Smooth muscle cell of the brain vasculature (primary cell): ENCODE data around the gene ALPP.
"Not testable (repeated sequence)": the region's sequence is repeated elsewhere in the genome, so short reads cannot be mapped to it uniquely, and the experiment has no call there.

ENCODE experiments used
- DNase-seq: peaks from one replicate; pipeline ENCODE4 v3.0.0-alpha.2; 2012; ENCODE audit warnings: low read depth, low spot score

The ALPP gene

DNA sequence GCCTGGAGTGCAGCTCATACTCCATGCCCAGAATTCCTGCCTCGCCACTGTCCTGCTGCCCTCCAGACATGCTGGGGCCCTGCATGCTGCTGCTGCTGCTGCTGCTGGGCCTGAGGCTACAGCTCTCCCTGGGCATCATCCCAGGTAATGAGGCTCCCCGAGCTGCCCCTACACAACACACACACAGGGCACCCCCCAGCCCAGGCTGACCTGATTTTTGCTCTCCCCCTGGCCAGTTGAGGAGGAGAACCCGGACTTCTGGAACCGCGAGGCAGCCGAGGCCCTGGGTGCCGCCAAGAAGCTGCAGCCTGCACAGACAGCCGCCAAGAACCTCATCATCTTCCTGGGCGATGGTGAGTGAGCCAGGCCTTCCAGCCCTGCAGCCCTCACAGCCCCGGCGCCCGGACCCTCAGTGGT, at the start of gene ALPP:
Gene ALPP (plus strand): TSS at position 17 of the 417 bp plus-strand sequence. CDS start 52 bp downstream, at position 69.
- DNase-seq: not testable (repeated sequence)

DNA sequence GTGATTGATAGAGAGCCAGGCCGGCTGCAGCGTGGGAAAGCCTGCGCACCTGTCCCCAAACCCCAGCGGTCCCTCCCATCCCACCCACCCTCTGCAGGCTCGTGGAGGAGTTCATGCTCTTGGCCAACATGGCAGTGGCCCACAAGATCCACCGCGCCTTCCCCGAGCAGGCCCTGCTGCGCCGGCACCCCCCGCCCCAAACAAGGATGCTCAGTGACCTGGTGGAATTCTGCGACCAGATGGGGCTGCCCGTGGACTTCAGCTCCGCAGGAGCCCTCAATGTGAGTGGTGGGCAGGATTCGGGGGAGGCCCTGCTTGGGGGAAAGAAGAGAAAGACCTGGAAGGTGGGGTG, 48.9 kb upstream of the ALPP start:
- DNase-seq: no peak

DNA sequence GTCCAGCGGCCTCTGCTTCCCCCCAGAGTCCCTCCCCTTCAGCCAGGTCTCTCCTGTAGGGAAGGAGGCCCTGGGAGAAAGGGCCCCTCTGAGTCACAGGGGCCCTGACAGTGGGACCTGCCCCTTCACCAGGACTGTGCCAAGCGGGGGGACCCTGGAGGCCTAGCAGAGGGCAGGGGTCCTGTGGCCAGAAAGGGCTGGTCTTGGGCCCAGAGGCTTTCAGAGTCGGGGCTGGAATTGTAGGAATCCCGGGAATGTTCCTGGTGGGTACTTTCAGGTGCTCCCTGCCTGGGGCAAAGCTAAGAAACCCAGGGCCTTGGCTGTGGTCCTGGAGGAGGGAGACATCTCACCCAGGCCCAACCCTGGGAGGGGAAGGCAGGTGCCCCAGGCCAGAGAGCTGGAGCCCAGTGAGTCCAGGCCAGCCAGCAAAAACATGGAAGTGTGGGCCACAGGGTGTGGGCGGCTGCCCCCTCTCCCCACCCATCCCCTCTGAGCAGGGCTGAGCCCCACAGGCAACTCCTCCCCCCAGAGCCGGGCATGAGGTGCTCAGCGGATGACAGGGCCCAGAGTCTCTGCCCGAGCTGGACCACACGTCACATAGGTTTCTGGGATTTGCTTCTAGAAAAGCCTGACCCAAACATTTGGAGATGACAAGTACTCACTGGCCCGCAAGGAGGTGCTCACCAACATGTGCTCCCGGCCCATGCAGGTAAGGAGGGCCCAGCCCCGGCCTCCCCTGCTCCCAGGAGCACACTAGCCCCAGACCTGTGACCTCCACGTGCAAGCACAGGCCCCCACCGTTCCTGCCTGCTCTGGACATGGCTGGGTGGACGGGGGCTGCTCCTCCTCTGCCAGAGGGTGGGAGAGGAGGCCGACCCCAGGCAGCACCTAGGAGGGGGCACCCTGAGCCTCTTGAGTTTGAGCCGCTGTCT, 48.2 kb upstream of the ALPP start:
- DNase-seq: no peak

DNA sequence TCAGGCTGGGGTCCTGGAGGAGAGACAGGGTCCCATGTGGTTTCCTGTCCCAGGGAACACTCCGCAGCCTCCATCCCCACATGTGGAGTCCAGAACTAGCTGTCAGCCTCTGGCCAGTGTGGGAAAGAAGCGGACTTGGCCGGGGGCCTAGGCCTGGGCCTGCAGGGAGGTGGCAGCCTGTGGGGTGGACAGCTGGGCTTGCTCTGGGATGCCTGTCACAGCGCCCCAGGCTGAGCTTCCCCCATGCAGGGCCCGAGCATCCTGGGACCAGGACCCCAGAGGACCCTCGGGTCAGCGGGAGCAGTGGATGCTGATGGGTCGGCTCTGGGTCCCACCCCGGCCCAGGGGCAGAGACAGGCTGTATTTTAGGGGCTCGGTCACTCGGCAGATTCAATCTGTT, 47.5 kb upstream of the ALPP start:
- not testable (repeated sequence) for DNase-seq

DNA sequence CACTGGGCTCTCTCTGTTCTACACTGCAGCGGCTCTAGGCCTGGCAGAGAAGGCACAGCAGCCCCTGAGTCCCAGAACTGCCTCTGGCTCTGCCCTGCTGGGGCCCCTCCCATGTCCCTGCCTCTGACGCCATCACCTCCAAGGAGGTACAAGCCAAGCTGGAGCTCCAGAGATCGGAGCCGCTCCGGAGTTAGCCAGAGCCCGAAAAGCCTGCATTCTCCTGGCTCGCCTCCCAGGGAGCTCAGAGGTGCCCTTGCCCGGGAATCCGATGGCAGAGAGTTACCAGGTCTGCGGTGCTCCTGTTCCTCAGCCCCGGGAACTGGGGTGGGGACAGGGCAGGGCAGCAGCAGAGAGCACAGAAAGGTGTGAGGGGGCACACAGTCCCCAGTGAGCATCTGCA, 46.9 kb upstream of the ALPP start:
- not testable (repeated sequence) for DNase-seq

DNA sequence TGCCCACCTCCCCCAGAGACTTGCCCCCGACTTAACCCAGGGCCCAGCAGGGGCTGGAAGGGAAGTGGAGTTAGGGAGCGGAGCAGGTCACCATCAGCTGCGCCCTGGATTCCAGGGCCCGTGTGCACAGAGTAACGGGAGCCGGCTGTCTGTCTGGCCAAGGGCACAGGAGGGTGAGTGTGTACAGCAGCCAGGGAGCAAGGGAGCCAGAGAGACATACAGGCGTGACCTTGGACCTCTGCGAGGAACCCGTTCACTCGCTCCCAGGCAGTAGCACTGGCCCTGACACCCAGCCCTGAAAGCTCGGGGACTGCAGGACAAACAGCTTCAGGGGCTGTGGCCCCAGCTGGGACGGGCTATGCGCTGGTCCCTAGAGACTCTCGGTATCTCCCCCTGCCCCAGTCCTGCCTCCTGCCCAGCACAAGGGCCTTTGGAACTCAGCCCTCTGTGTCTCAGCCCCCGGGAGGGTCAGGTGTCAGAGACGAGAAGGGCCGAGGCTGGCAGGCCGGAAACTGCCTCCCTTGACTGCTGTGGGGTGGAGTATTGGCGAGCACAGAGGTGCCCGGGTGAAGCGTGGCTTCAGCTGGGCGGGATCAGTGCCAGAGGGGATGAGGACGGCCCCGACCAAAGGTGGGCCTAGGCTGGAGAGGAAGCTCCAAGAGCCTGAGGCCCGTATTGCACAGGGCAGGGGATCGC, 46.2 kb upstream of the ALPP start:
- not testable (repeated sequence) for DNase-seq

DNA sequence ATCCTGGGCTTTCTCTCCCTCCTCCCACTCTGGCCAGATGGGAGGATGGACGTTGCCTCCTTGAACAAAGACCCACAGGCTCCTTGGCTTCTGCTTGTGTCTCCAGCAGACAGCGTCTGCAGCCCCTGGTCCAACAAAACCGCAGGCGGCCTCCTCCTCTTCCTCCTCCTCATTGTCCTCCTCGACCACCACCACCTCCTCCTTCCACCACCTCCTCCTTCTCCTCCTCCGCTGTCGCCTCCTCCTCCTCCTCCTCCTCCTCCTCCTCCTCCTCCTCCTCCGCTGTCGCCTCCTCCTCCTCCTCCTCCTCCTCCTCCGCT, 45.7 kb upstream of the ALPP start:
- no peak for DNase-seq

DNA sequence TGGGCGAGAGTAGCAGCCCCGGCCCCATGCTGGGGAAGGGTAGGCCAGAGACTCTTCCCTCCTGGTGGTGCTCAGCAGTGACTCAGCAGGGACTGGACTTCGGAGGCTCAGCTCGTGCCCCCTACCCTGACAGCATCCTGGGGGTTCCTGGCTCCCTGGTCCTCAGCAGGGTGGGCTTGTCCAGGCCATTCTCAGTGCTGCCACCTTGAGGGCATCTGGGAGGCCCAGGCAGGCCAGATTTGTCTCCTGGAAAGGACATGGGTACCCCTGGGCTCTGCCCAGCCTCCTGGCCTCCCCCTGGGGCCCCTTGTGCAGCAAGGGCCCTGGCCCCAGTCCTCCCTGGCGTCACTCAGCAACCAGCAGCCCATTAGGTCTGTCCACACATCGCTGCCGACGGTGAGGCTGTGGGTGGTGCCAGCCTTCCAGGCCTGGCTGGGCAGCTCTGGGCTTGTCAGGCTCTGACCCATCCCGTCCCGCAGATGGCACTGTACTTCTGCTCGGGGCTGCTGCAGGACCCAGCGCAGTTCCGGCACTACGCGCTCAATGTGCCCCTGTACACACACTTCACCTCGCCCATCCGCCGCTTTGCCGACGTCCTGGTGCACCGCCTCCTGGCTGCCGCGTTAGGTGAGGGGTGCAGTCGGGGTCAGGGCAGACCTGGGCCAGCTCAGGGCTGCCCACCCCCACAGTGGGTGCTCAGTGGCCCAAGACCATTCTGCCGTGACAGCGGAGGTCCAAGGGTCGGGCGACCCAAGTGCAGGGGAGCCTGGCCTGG, 45.0 kb upstream of the ALPP start:
- DNase-seq: no peak

DNA sequence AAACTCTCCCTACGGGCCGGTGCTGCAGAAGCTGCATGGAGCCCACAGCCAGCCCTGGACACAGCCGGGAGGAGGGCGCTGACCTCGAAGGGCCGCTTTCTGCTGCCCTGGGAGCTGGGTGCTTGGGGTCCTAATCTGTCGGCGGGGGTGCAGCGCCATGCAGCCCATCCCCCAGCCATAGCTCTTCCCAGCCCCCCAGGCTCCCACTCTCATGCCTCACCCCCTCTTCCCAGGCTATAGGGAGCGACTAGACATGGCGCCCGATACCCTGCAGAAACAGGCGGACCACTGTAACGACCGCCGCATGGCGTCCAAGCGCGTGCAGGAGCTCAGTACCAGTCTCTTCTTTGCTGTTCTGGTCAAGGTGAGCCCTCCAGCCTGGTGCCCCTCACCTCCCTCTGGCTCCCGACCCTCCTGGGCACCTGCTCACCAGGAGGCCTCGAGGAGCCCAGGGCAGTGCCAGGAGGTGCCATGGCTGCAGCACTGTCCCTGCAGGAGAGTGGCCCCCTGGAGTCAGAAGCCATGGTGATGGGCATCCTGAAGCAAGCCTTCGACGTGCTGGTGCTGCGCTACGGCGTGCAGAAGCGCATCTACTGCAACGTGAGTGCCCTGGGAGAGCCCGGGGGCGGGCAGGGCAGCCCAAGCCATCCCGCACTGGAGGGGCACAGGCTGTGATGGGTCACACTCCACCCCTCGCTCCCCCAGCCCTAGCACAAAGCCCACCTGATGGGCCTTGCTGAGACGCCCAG, 44.2 kb upstream of the ALPP start:
- not testable (repeated sequence) for DNase-seq

- not testable (repeated sequence) for DNase-seq
Observed at GRCh38 chr2:232334885-232335205, 43.7 kb upstream of the ALPP start.

GRCh38 chr2:232335206-232335858, 43.2 kb upstream of the ALPP start:
- DNase-seq: not testable (repeated sequence)

GRCh38 chr2:232335859-232336215, 42.7 kb upstream of the ALPP start:
- DNase-seq: no peak

GRCh38 chr2:232336241-232336736, 42.3 kb upstream of the ALPP start:
- no peak for DNase-seq

DNA sequence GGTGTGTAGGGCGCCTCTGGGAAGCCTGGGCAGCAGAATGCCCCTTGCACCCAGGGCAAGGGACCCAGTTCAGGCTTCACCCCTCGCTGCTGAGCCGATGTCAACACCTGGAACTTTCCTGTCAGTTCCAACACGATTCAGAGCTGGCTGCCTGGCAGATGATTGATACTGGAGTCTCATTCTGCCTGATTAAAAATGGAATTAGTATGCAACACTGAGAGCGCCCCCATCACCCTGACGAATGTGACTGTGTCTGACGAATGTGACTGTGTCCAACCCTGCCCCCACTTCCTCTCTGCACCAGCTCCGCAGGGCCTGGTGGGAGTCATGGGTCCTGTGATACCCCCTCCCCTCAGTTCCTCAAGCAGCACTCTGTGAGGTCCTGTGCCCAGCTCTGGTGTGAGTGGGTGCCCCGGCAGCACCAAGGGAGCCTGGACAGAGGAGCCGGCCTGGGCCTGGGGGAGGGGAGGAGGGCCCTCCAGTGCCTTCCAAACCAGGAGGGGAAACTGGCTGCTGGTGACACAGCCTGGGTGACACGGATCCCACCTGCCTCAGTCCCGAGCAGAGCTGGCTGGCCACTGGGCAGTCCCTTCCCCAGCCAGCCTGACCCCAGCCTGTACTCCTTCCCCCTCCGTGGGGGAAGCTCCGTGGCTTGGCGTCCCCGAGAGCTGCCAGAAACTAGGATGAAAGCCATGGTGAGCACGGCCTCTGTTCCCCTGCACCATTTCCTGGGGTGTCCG, 41.4 kb upstream of the ALPP start:
- no peak for DNase-seq

DNA sequence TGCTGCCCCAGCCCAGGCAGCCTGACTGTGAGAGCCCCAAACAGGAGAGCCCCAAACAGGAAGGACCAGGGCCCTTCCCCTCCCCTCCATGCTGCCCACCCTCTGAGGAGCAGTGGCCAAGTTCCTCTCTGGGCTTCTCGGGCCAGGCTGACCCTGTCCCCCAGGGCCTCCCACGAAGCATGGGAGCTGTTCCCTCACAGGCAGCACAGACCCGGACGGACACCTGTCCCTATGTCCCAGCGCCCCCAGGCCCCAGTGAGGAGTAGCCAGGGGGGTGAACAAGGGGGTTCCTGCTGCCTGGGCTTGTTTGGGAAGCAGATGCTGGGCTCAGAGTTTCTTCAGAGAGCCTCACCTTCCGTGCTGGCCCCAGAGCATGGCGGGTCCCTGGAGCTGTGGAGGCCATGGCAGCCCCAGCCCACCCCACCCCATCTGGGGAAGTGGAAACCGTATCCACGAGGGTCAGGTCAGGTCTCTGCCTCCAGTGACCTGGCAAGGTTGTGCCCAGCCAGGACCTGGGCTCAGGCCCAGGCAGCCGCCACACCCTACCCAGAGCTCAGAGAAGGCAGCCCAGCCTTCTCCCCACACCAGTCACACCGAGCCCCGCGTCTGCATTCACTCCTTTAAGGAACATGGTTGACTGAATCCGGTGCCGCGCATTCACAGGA, 40.3 kb upstream of the ALPP start:
- DNase-seq: not testable (repeated sequence)

- no peak for DNase-seq
Observed at GRCh38 chr2:232338759-232339106, 39.8 kb upstream of the ALPP start.

- DNase-seq: no peak
Observed at GRCh38 chr2:232339121-232340081, 39.1 kb upstream of the ALPP start.

- DNase-seq: no peak
Observed at GRCh38 chr2:232340171-232340935, 38.2 kb upstream of the ALPP start.
